Parathyroid adenoma (tissue), 2 donors: ENCODE results near the gene HNRNPF.
"Not testable (repeated sequence)": the region's sequence is repeated elsewhere in the genome, so short reads cannot be mapped to it uniquely, and the experiment has no call there.

Experiments
- H2AFZ ChIP-seq: fragments of 300-600 bp; sonication (generic); one replicate; pipeline ENCODE4 v1.7.0; 2017; ENCODE audit warnings: antibody characterized with exemption, mild to moderate bottlenecking
- H3K27ac ChIP-seq: fragments of 300-600 bp; sonication (generic); one replicate; pipeline ENCODE4 v1.7.0; 2017
- H3K27me3 ChIP-seq: fragments of 300-600 bp; sonication (generic); one replicate; pipeline ENCODE4 v1.7.0; 2017; ENCODE audit warnings: low read length; ENCODE audit not compliant: control insufficient read depth, insufficient read depth
- H3K36me3 ChIP-seq: fragments of 300-600 bp; sonication (generic); one replicate; pipeline ENCODE4 v1.7.0; 2017; ENCODE audit warnings: low read length; ENCODE audit not compliant: control insufficient read depth, insufficient read depth
- H3K4me1 ChIP-seq: fragments of 300-600 bp; sonication (generic); one replicate; pipeline ENCODE4 v1.7.0; 2017; ENCODE audit warnings: control low read depth
- H3K4me2 ChIP-seq: fragments of 300-600 bp; sonication (generic); one replicate; pipeline ENCODE4 v1.7.0; 2017; ENCODE audit warnings: low read length
- H3K4me3 ChIP-seq: fragments of 300-600 bp; sonication (generic); one replicate; pipeline ENCODE4 v1.7.0; 2017; ENCODE audit warnings: low read depth, low read length
- H3K79me2 ChIP-seq: fragments of 300-600 bp; sonication (generic); one replicate; pipeline ENCODE4 v1.7.0; 2017; ENCODE audit warnings: control low read depth
- H3K9ac ChIP-seq: fragments of 300-600 bp; sonication (generic); one replicate; pipeline ENCODE4 v1.7.0; 2017; ENCODE audit warnings: mild to moderate bottlenecking
- H3K9me3 ChIP-seq: fragments of 300-600 bp; sonication (generic); one replicate; pipeline ENCODE4 v1.7.0; 2017; ENCODE audit warnings: low read length; ENCODE audit not compliant: control insufficient read depth
- TF ChIP-seq, protein P1 (sequence below): fragments of 300-600 bp; sonication (generic); IDR thresholded peaks from one replicate; pipeline ENCODE4 v1.7.0; 2017; ENCODE audit warnings: antibody characterized with exemption, mild to moderate bottlenecking
- donor health status: primary hyperparathyroidism.

The HNRNPF gene

GRCh38 chr10:43452356-43452914 is 43.4 kb upstream of the HNRNPF start:
- H3K36me3 ChIP-seq: no peaks in the 10 kb centered on the region
- H3K27ac ChIP-seq: no peak overlapping the region
- H3K4me1 ChIP-seq: no peaks in the 10 kb centered on the region
- H2AFZ ChIP-seq: no peak overlapping the region
- no peak overlapping the region for H3K9ac ChIP-seq
- no peaks in the 10 kb centered on the region for H3K27me3 ChIP-seq
- H3K79me2 ChIP-seq: no peaks in the 10 kb centered on the region
- no peak overlapping the region for H3K4me3 ChIP-seq
- no peaks in the 10 kb centered on the region for H3K9me3 ChIP-seq
- TF ChIP-seq, protein P1, sequence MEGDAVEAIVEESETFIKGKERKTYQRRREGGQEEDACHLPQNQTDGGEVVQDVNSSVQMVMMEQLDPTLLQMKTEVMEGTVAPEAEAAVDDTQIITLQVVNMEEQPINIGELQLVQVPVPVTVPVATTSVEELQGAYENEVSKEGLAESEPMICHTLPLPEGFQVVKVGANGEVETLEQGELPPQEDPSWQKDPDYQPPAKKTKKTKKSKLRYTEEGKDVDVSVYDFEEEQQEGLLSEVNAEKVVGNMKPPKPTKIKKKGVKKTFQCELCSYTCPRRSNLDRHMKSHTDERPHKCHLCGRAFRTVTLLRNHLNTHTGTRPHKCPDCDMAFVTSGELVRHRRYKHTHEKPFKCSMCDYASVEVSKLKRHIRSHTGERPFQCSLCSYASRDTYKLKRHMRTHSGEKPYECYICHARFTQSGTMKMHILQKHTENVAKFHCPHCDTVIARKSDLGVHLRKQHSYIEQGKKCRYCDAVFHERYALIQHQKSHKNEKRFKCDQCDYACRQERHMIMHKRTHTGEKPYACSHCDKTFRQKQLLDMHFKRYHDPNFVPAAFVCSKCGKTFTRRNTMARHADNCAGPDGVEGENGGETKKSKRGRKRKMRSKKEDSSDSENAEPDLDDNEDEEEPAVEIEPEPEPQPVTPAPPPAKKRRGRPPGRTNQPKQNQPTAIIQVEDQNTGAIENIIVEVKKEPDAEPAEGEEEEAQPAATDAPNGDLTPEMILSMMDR: no peak
- H3K4me2 ChIP-seq: no peak overlapping the region

- TF ChIP-seq, protein P1: no peak
- H3K9ac ChIP-seq: no peak overlapping the region
- H3K4me1 ChIP-seq: no peaks in the 10 kb centered on the region
- no peak overlapping the region for H3K4me3 ChIP-seq
- H3K36me3 ChIP-seq: no peaks in the 10 kb centered on the region
- H3K4me2 ChIP-seq: no peak overlapping the region
- H3K27me3 ChIP-seq: no peaks in the 10 kb centered on the region
- no peak overlapping the region for H2AFZ ChIP-seq
- no peaks in the 10 kb centered on the region for H3K9me3 ChIP-seq
- H3K27ac ChIP-seq: no peak overlapping the region
- peaks cover 10% of the 10 kb centered on the region for H3K79me2 ChIP-seq
Measured at GRCh38 chr10:43448742-43449141, 39.8 kb upstream of the HNRNPF start.

DNA sequence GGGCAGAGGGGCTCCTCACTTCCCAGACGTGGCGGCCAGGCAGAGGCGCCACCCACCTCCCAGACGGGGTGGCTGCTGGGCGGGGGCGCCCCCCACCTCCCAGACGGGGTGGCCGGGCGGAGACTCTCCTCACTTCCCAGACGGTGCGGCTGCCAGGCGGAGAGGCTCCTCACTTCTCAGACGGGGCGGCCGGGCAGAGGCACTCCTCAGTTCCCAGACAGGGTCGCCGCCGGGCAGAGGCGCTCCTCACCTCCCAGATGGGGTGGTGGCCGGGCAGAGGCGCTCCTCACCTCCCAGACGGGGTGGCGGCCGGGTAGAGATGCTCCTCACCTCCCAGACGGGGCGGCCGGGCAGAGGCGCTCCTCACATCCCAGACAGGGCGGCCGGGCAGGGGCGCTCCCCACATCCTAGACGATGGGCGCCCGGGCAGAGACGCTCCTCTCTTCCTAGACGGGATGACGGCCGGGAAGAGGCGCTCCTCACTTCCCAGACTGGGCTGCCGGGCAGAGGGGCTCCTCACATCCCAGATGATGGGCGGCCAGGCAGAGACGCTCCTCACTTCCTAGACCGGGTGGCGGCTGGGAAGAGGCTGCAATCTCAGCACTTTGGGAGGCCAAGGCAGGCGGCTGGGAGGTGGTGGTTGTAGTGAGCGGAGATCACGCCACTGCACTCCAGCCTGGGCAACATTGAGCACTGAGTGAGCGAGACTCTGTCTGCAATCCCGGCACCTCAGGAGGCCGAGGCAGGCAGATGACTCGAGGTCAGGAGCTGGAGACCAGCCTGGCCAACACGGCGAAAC is 37.4 kb upstream of the HNRNPF start:
- not testable (repeated sequence) for H3K4me3 ChIP-seq, H2AFZ ChIP-seq, H3K27me3 ChIP-seq, H3K36me3 ChIP-seq, H3K9ac ChIP-seq, H3K27ac ChIP-seq, H3K4me2 ChIP-seq, H3K9me3 ChIP-seq, H3K4me1 ChIP-seq
- peaks cover 13% of the 10 kb centered on the region for H3K79me2 ChIP-seq

DNA sequence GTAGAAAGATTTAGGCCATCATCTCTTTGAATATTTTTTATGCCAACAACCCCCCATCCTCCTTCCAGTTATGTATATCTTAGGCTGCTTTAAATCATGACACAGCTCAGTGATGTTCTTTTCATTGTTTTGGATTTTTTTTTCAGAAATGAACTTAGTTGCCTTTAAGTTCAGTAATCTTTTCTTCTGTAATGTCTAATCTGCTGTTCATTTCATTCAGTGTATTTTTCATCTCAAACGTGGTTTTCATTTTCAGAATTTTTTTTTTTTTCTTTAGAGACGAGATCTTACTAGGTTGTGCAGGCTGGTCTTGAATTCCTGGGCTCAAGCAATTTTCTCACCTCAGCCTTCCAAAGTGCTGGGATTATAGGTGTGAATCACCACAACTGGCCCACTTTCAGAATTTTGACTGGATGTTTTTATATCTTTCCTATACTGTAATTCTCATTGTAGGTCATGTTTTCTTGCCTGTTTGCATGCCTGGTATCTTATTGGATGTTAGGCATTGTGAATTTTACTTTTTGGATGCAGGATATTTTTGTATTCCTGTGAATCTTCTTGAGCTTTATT is 36.0 kb upstream of the HNRNPF start:
- Histone ChIP-seq H3K36me3 (no peaks in the 10 kb centered on the region), H2AFZ (no peak overlapping the region), H3K4me3 (no peak overlapping the region), H3K4me1 (no peaks in the 10 kb centered on the region), H3K9ac (no peak overlapping the region), H3K27ac (no peak overlapping the region), H3K79me2 (peaks cover 13% of the 10 kb centered on the region), H3K4me2 (no peak overlapping the region), H3K27me3 (no peaks in the 10 kb centered on the region), H3K9me3 (no peaks in the 10 kb centered on the region)
- TF ChIP-seq, protein P1: no peak

GRCh38 chr10:43444323-43444722 is 35.3 kb upstream of the HNRNPF start:
- TF ChIP-seq, protein P1: no peak
- Histone ChIP-seq H3K4me1 (no peaks in the 10 kb centered on the region), H2AFZ (no peak overlapping the region), H3K79me2 (peaks cover 13% of the 10 kb centered on the region), H3K9me3 (no peaks in the 10 kb centered on the region), H3K36me3 (no peaks in the 10 kb centered on the region), H3K4me3 (no peak overlapping the region), H3K4me2 (no peak overlapping the region), H3K9ac (no peak overlapping the region), H3K27me3 (no peaks in the 10 kb centered on the region), H3K27ac (no peak overlapping the region)
